ENCODE data around the gene CACNA1I.

CACNA1I gene

DNA sequence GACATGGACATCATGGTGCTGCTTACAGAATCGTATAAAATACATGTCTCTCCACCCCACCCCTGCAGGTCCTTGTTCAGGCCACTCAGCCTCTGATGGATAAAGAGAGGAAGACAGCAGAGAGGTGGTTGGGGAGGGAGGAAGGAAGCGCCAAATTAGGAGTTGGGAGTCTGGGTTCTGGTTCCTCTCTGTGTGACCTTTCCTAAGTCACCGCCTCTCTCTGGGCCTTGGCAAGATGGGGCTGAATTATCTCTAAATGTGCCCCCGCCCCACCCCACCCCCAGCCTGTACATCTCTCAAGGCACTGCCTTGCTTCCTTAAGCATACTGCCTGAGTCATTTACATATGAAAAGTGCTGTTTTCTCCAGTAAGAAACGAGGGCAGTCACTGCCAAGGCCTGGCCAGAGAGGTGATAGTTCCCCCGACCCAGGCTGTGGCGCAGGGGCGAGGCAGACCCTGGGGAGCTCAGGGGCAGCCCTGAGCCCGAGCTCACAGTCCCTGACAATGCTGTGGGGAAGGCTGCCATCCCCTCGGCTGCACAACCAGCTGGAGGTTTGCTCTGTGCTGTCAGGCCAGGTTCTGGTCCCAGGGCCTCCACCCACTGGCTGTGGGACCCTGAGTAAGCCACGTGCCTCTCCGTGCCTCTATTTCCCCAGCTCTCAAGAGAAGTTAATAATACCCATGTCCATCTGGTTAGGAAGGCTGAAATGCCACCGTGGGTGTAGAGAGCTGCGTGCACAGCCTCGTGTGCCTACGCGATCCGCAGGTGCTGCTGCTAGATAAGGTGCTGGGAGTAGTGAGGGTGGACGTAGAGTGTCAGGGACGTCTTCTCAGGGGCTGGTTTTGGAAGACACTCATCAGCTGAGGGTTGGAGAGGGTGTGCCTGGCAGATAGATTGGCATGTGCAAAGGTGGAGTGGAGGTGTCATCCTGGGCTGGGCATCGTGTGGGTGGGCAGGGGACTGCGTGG lies 55.3 kb downstream of the CACNA1I start:
- DNase-seq (ENCODE audit: insufficient read length, low spot score) (no peak), FAIRE-seq (no peak)
- TF ChIP-seq, protein P1, sequence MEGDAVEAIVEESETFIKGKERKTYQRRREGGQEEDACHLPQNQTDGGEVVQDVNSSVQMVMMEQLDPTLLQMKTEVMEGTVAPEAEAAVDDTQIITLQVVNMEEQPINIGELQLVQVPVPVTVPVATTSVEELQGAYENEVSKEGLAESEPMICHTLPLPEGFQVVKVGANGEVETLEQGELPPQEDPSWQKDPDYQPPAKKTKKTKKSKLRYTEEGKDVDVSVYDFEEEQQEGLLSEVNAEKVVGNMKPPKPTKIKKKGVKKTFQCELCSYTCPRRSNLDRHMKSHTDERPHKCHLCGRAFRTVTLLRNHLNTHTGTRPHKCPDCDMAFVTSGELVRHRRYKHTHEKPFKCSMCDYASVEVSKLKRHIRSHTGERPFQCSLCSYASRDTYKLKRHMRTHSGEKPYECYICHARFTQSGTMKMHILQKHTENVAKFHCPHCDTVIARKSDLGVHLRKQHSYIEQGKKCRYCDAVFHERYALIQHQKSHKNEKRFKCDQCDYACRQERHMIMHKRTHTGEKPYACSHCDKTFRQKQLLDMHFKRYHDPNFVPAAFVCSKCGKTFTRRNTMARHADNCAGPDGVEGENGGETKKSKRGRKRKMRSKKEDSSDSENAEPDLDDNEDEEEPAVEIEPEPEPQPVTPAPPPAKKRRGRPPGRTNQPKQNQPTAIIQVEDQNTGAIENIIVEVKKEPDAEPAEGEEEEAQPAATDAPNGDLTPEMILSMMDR (IDR thresholded peaks at IDR 0.05; ENCODE audit: insufficient read depth, missing control alignments): no peak

DNA sequence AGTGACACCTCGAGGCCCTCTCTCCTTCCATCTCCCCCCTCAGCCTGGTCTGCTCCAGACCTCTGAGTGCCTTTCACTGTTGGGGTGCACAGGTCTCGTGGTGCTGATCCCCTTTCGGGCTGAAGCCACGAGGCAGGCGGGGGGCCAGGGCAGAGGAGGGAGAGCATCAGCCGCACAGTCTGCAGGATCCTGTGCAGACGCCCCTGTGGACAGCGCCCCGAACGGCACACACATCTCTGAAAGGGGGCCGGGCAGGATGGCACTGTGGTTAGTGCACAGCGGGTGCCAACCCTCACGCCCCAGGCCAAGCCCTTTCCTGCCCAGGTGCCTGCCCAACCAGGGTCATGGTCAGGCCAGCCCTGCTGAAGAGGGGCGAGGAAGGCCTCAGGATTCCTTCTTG lies 56.7 kb downstream of the CACNA1I start:
- no peak for FAIRE-seq

DNA sequence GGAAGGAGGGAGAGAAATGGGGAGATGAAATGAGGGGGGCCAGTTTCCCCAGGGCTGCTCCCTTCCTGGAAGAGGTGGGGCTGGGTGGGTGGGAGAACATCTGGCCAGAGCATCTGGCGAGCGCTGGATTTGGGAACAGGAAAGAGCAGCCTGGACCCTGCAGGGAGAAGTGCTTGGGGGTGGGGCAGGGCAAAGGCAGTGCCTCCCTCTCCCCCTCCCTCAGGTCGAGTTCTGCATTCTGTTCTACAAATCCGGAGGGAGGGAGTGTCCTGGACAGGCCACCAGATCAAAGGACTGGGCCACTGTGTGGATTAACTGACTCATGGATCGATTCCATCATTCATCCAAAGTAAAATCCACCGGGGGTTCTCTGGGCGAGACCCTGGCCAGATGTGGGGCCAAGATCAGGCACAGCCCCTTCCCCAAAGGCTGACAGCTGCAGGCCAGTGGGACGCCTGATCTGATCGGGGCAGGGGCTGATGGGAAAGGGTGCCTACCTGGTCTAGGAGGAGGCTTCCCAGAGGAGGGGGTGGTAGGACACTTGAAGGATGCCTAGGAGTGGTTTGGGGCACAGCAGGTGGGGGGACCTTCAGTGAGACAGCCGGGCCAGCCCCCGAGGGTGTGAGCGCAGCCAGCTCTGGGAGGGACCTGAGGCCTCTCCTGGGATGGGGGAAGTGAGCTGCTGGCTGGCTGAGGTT lies 57.5 kb downstream of the CACNA1I start:
- DNase-seq (ENCODE audit: insufficient read length, low spot score) (no peak), FAIRE-seq (no peak)
- TF ChIP-seq, protein P1 (IDR thresholded peaks at IDR 0.05; ENCODE audit: insufficient read depth, missing control alignments): no peak

More for the DNA sequence above, 56.7 kb downstream of the CACNA1I start:
- TF ChIP-seq, protein P1 (IDR thresholded peaks at IDR 0.05; ENCODE audit: insufficient read depth, missing control alignments): no peak
- DNase-seq (ENCODE audit: insufficient read length, low spot score): no peak

DNA sequence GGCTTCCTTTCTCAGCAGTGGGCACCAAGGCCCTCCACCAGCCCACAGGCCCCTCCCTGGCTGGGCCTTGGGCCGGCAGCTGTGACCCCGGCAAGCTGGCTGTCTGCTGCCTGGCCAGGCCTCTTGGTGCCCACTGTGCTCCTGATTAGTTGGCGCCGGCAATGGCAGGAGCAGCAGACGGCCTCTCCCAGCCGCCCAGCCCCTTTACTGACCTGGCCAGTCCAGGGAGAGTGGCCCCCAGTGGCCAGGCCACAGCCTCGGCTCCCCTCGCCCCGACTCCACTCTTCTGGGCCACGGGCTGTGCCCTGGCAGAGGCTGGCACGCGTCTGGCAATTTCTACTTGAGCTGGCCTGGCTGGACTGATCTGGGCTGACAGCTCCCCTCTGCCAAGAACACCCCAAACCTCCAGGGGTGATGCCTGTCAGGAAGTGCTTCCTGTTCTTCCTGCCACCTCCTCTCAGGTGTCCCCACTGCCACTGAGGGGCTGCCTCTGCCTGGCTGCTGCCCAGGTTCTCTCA lies 58.1 kb downstream of the CACNA1I start:
- TF ChIP-seq, protein P1 (IDR thresholded peaks at IDR 0.05; ENCODE audit: insufficient read depth, missing control alignments): no peak
- no peak for DNase-seq (ENCODE audit: insufficient read length, low spot score)
- no peak for FAIRE-seq

DNA sequence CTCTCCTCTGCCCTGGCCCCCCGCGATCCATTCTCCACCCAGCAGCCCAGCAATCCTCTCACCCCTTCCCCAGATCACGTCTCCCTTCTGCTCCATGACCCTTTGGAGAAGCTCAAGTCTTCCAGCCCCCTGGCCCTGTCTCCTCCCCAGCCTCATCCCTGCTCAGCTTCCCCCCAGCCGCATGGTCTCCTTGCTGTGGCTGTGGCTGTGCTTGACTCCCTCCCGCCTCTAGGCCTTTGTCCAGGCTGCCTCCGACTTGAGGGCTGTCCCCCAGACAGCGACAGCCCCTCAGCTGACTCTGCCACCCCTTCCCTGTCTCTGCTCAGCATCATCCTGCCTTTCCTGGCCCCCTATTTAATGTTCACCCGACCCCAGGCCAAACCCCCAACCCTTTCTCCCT lies 59.3 kb downstream of the CACNA1I start:
- TF ChIP-seq, protein P1 (IDR thresholded peaks at IDR 0.05; ENCODE audit: insufficient read depth, missing control alignments): no peak
- DNase-seq (ENCODE audit: insufficient read length, low spot score): no peak
- no peak for FAIRE-seq

DNA sequence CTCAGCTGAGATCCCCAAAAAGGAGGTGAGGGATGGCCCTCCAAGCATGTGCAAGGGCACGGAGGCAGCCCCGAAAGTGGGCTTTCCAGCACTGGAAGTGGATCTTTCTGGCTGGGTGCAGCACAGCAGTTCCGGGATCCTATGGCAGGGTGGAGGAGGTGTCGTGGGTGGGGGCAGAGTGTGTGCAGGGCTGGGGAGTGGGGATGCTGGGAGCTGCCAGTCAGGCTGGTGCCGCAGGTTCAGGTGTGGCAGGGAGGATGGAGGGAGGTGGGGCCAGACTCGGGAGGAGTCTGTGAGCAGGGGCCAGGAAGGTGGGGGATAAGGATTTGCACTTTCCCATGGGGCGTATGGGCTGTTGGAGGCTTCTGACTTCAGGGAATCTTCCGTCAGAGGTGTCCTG lies 60.2 kb downstream of the CACNA1I start:
- FAIRE-seq: no peak
- TF ChIP-seq, protein P1 (IDR thresholded peaks at IDR 0.05; ENCODE audit: insufficient read depth, missing control alignments): no peak
- DNase-seq (ENCODE audit: insufficient read length, low spot score): no peak

Data from D721Med (cell line).